HFFc6 (cell line): ENCODE data around the gene EFNB1. TPM values are rescaled to one million over a fixed set of nuclear protein-coding genes. Genes with fewer than 3 reads are reported as not detected.

Source experiments
- DNase-seq: peaks from one replicate; pipeline ENCODE4 v3.0.0-alpha.2; 2018
- H3K27ac Mint-ChIP-seq: 2 replicates; pipeline ENCODE4 v1.8.0; 2020; ENCODE audit warnings: mild to moderate bottlenecking, mixed read lengths
- H3K27me3 Mint-ChIP-seq: 2 replicates; pipeline ENCODE4 v1.8.0; 2021; ENCODE audit warnings: mild to moderate bottlenecking, moderate library complexity, mixed read lengths; ENCODE audit not compliant: insufficient read depth
- H3K36me3 Mint-ChIP-seq: 2 replicates; pipeline ENCODE4 v1.8.0; 2021; ENCODE audit warnings: low read depth, mixed read lengths
- H3K4me1 Mint-ChIP-seq: 2 replicates; pipeline ENCODE4 v1.8.0; 2020; ENCODE audit warnings: low read depth, mixed read lengths
- H3K4me3 Mint-ChIP-seq: 2 replicates; pipeline ENCODE4 v1.8.0; 2020; ENCODE audit warnings: mild to moderate bottlenecking, moderate library complexity, mixed read lengths
- H3K9me3 Mint-ChIP-seq: 2 replicates; pipeline ENCODE4 v1.8.0; 2020; ENCODE audit warnings: mild to moderate bottlenecking, mixed read lengths
- total RNA-seq, 6 experiments: library from RNA; stranded (reverse); fragmentation: NEBNext Ultra II Directional; extraction: Animal tissue kit (Norgen Biotek cat#: 25700); gene quantifications; 2 replicates in 1 of 6; 3 replicates in 5 of 6; pipeline ENCODE4 v1.2.3, GENCODE V29; 2021
- TF ChIP-seq, protein P1 (sequence below): fragments of 200-600 bp; sonication (generic); IDR thresholded peaks from 2 replicates; pipeline ENCODE4 v1.5.0; 2021; ENCODE audit warnings: antibody characterized with exemption, mild to moderate bottlenecking

Gene EFNB1
- total RNA-seq, 6 experiments from 2014 or later = 4.2 to 4.8 (median 4.5) TPM

DNA sequence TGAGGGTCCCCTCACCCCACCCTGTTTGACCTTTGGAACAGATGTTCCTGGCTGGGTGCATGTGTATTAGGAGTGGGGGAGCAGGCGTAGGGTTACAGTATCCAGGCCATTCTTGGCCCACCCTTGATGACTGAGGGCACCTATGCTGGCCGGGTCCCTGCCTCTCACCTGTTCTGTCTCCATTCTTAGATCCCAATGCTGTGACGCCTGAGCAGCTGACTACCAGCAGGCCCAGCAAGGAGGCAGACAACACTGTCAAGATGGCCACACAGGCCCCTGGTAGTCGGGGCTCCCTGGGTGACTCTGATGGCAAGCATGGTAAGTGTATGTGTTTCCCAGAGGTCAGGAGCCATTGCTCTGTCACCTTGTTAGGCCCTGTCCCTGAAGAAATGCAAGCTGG is 10.9 kb downstream of the EFNB1 start:
- H3K4me1 Mint-ChIP-seq = no peaks in the 10 kb centered on the region
- H3K36me3 Mint-ChIP-seq = no peaks in the 10 kb centered on the region
- no peak for DNase-seq
- H3K27ac Mint-ChIP-seq = no peak overlapping the region
- no peaks in the 10 kb centered on the region for H3K9me3 Mint-ChIP-seq
- no peak overlapping the region for H3K4me3 Mint-ChIP-seq
- TF ChIP-seq, protein P1, sequence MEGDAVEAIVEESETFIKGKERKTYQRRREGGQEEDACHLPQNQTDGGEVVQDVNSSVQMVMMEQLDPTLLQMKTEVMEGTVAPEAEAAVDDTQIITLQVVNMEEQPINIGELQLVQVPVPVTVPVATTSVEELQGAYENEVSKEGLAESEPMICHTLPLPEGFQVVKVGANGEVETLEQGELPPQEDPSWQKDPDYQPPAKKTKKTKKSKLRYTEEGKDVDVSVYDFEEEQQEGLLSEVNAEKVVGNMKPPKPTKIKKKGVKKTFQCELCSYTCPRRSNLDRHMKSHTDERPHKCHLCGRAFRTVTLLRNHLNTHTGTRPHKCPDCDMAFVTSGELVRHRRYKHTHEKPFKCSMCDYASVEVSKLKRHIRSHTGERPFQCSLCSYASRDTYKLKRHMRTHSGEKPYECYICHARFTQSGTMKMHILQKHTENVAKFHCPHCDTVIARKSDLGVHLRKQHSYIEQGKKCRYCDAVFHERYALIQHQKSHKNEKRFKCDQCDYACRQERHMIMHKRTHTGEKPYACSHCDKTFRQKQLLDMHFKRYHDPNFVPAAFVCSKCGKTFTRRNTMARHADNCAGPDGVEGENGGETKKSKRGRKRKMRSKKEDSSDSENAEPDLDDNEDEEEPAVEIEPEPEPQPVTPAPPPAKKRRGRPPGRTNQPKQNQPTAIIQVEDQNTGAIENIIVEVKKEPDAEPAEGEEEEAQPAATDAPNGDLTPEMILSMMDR = no peak
- no peaks in the 10 kb centered on the region for H3K27me3 Mint-ChIP-seq

GRCh38 chrX:68840256-68840655 is 11.4 kb downstream of the EFNB1 start:
- no peaks in the 10 kb centered on the region for H3K9me3 Mint-ChIP-seq
- H3K4me3 Mint-ChIP-seq = no peak overlapping the region
- H3K36me3 Mint-ChIP-seq = no peaks in the 10 kb centered on the region
- no peaks in the 10 kb centered on the region for H3K4me1 Mint-ChIP-seq
- DNase-seq = no peak
- TF ChIP-seq, protein P1 = no peak
- no peak overlapping the region for H3K27ac Mint-ChIP-seq
- no peaks in the 10 kb centered on the region for H3K27me3 Mint-ChIP-seq

- no peak overlapping the region for H3K27ac Mint-ChIP-seq
- DNase-seq = no peak
- H3K27me3 Mint-ChIP-seq = no peaks in the 10 kb centered on the region
- no peaks in the 10 kb centered on the region for H3K4me1 Mint-ChIP-seq
- no peaks in the 10 kb centered on the region for H3K36me3 Mint-ChIP-seq
- TF ChIP-seq, protein P1 = no peak
- H3K9me3 Mint-ChIP-seq = no peaks in the 10 kb centered on the region
- H3K4me3 Mint-ChIP-seq = no peak overlapping the region
Observed at GRCh38 chrX:68841251-68842049, 12.6 kb downstream of the EFNB1 start.

GRCh38 chrX:68842351-68842750 is 13.5 kb downstream of the EFNB1 start:
- no peak overlapping the region for H3K27ac Mint-ChIP-seq
- no peak overlapping the region for H3K4me3 Mint-ChIP-seq
- H3K9me3 Mint-ChIP-seq = no peaks in the 10 kb centered on the region
- H3K4me1 Mint-ChIP-seq = no peaks in the 10 kb centered on the region
- H3K27me3 Mint-ChIP-seq = no peaks in the 10 kb centered on the region
- no peak for DNase-seq
- TF ChIP-seq, protein P1 = no peak
- no peaks in the 10 kb centered on the region for H3K36me3 Mint-ChIP-seq

DNA sequence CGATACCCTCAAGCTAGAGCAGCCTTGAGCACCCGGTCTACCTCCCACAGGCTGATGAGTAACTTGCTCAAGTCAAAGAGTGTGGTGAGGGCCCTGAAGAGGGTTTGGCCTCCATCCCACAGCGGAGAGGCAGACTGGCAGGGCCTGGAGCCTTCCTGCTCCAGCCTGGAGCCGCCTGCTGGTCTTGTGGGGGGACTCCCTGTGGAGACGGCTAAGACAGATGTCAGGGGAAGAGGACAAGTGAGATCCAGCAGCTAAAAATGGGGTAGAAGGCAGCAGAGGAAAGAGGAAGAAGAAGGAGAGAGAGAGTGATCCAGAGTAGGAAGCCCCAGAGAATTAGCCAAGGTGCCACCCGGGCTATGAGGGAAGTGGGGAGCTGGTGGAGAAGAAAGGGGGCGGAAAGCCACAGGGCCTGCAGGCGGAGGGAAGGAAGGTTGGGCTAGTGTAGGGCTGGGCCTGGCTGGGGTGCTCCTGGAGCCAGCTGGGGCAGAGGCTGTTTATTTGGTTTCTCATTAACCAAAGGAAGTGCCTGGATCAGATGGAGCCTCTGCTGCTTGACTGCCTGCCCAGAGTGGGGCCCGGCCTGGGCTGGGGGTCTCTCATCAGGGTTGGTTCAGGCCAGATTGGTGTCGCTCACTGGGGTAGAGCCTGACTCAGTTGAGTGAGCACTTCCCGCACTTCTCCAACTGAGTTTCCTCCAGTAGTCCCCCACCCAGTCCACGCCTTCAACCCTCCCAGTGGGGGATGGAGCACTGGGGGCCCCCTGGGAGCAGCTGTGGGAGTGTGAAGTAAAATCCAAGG is 14.2 kb downstream of the EFNB1 start:
- TF ChIP-seq, protein P1 = no peak
- no peak overlapping the region for H3K4me3 Mint-ChIP-seq
- DNase-seq = no peak
- no peaks in the 10 kb centered on the region for H3K4me1 Mint-ChIP-seq
- no peaks in the 10 kb centered on the region for H3K9me3 Mint-ChIP-seq
- H3K27me3 Mint-ChIP-seq = peaks cover 2% of the 10 kb centered on the region; the same call in 1 of the 2 replicates
- no peak overlapping the region for H3K27ac Mint-ChIP-seq
- no peaks in the 10 kb centered on the region for H3K36me3 Mint-ChIP-seq
